ENCODE results near the gene AZIN2. TPM values are rescaled to one million over a fixed set of nuclear protein-coding genes. Genes with fewer than 3 reads are reported as not detected.

AZIN2 gene
- total and polyA plus RNA-seq, 9 of the 15 experiments (the other 6 are each of a cell fraction or from before 2014, with no cell fraction given): 0.06 to 0.91 (median 0.42) TPM; not detected in 2

GRCh38 chr1:33085332-33085731 is 4.4 kb downstream of the AZIN2 start (continued):
- TF ChIP-seq U2AF1 (optimal IDR thresholded peaks at IDR 0.05; ENCODE audit: low read depth, low read length) (no peak), ETV6 (IDR thresholded peaks at IDR 0.05; ENCODE audit: borderline replicate concordance in 1 of 2, low read depth in 2 of 2, low read length in 1 of 2) (no peak), ETV6 (CRISPR knock-in tag; IDR thresholded peaks at IDR 0.05; ENCODE audit: borderline replicate concordance) (no peak), RBM25 (IDR thresholded peaks at IDR 0.05; ENCODE audit: low read depth, low read length, severe bottlenecking) (peak; percentile 26), ZBTB40 (IDR thresholded peaks at IDR 0.05) (no peak), ZBTB40 (CRISPR knock-in tag; IDR thresholded peaks at IDR 0.05) (no peak)

Data from K562 (cell line).